DOHH2 (cell line): ENCODE measurements around the gene DCAF11.

ENCODE experiments used
- H3F3A ChIP-seq: fragments of 200-600 bp; sonication (generic), shearing (Covaris generic); 2 replicates; pipeline ENCODE4 v1.6.0; 2016; ENCODE audit warnings: antibody characterized with exemption, mild to moderate bottlenecking; ENCODE audit not compliant: control insufficient read depth, insufficient read depth
- H3K27ac ChIP-seq: fragments of 200-600 bp; sonication (generic); 2 replicates; pipeline ENCODE4 v1.5.1; 2014; ENCODE audit warnings: low read depth, mild to moderate bottlenecking, low read length, moderate library complexity
- H3K27me3 ChIP-seq: fragments of 200-600 bp; sonication (generic); 2 replicates; pipeline ENCODE4 v1.6.1; 2014; ENCODE audit warnings: mild to moderate bottlenecking, low read length, mixed read lengths; ENCODE audit not compliant: control insufficient read depth
- H3K36me3 ChIP-seq: fragments of 200-600 bp; sonication (generic); 2 replicates; pipeline ENCODE4 v1.6.1; 2014; ENCODE audit warnings: mild to moderate bottlenecking, low read length, moderate library complexity, mixed read lengths; ENCODE audit not compliant: control insufficient read depth
- H3K4me1 ChIP-seq: fragments of 200-600 bp; sonication (generic); 2 replicates; pipeline ENCODE4 v1.6.1; 2014; ENCODE audit warnings: mild to moderate bottlenecking, low read length, mixed read lengths; ENCODE audit not compliant: control insufficient read depth
- H3K4me2 ChIP-seq: fragments of 200-600 bp; sonication (generic); 2 replicates; pipeline ENCODE4 v1.6.0; 2014; ENCODE audit warnings: mild to moderate bottlenecking, low read length, moderate library complexity
- H3K4me3 ChIP-seq: fragments of 200-600 bp; sonication (generic); 2 replicates; pipeline ENCODE4 v1.5.1; 2014; ENCODE audit warnings: mild to moderate bottlenecking, low read length, mixed read lengths
- H3K79me2 ChIP-seq: fragments of 200-600 bp; sonication (generic); 2 replicates; pipeline ENCODE4 v1.6.1; 2014; ENCODE audit warnings: mild to moderate bottlenecking, low read length, mixed read lengths; ENCODE audit not compliant: control insufficient read depth
- H3K9me2 ChIP-seq: fragments of 200-600 bp; sonication (generic); replicated peaks from 2 replicates; pipeline ENCODE4 v1.6.1; 2014; ENCODE audit warnings: mild to moderate bottlenecking, low read length, mixed read lengths; ENCODE audit not compliant: control insufficient read depth
- H3K9me3 ChIP-seq: fragments of 200-600 bp; sonication (generic); 2 replicates; pipeline ENCODE4 v1.6.1; 2014; ENCODE audit warnings: antibody characterized with exemption, low read length, mixed read lengths; ENCODE audit not compliant: control insufficient read depth, insufficient read depth
- H4K20me1 ChIP-seq: fragments of 200-600 bp; sonication (generic); 2 replicates; pipeline ENCODE4 v1.6.0; 2014; ENCODE audit warnings: low read depth, mild to moderate bottlenecking, antibody characterized with exemption, low read length, moderate library complexity; ENCODE audit not compliant: control insufficient read depth, insufficient read depth
- CTCF ChIP-seq: fragments of 200-600 bp; sonication (generic); IDR thresholded peaks from one replicate; pipeline ENCODE4 v1.5.1; 2014; ENCODE audit warnings: antibody characterized with exemption, mild to moderate bottlenecking, low read depth, low read length; ENCODE audit not compliant: poor library complexity, severe bottlenecking
- EZH2phosphoT487 ChIP-seq: fragments of 200-600 bp; sonication (generic); IDR thresholded peaks from 2 replicates; pipeline ENCODE4 v1.6.1; 2017; ENCODE audit warnings: borderline replicate concordance, mild to moderate bottlenecking, antibody characterized with exemption, low read length, moderate library complexity, mixed read lengths

Gene DCAF11

GRCh38 chr14:24087004-24087403 lies 27.6 kb upstream of the DCAF11 start:
- Histone ChIP-seq H3K36me3 (no peaks in the 10 kb centered on the region; the same call in 1 of the 2 replicates), H3F3A (no peaks in the 10 kb centered on the region), H4K20me1 (no peaks in the 10 kb centered on the region), H3K27me3 (no peaks in the 10 kb centered on the region), H3K4me3 (no peak overlapping the region), H3K9me3 (no peaks in the 10 kb centered on the region), H3K27ac (no peak overlapping the region), H3K9me2 (no peaks in the 10 kb centered on the region), H3K4me2 (no peak overlapping the region), H3K79me2 (no peaks in the 10 kb centered on the region), H3K4me1 (peaks cover 11% of the 10 kb centered on the region)
- TF ChIP-seq CTCF (no peak), EZH2phosphoT487 (no peak)

GRCh38 chr14:24088095-24088494 lies 26.5 kb upstream of the DCAF11 start:
- H3K9me2 ChIP-seq: no peaks in the 10 kb centered on the region
- H3K4me1 ChIP-seq: peaks cover 13% of the 10 kb centered on the region
- H4K20me1 ChIP-seq: no peaks in the 10 kb centered on the region
- TF ChIP-seq CTCF (no peak), EZH2phosphoT487 (no peak)
- no peaks in the 10 kb centered on the region for H3K9me3 ChIP-seq
- no peaks in the 10 kb centered on the region for H3K27me3 ChIP-seq
- H3K27ac ChIP-seq: no peak overlapping the region
- H3F3A ChIP-seq: peaks cover 6% of the 10 kb centered on the region
- no peaks in the 10 kb centered on the region for H3K79me2 ChIP-seq
- no peak overlapping the region for H3K4me3 ChIP-seq
- no peak overlapping the region for H3K4me2 ChIP-seq
- H3K36me3 ChIP-seq: peaks cover 3% of the 10 kb centered on the region; the same call in 1 of the 2 replicates

GRCh38 chr14:24089890-24090289 lies 24.7 kb upstream of the DCAF11 start:
- Histone ChIP-seq H3F3A (peaks cover 9% of the 10 kb centered on the region), H3K36me3 (peaks cover 11% of the 10 kb centered on the region), H3K4me1 (peaks cover 22% of the 10 kb centered on the region), H3K4me3 (no peak overlapping the region), H3K4me2 (no peak overlapping the region), H4K20me1 (no peaks in the 10 kb centered on the region), H3K79me2 (peaks cover 7% of the 10 kb centered on the region), H3K27ac (no peak overlapping the region), H3K9me2 (no peaks in the 10 kb centered on the region), H3K27me3 (no peaks in the 10 kb centered on the region), H3K9me3 (no peaks in the 10 kb centered on the region)
- no peak for TF ChIP-seq CTCF
- no peak for TF ChIP-seq EZH2phosphoT487
